ENCODE results near the gene SP7. TPM values are rescaled to one million over a fixed set of nuclear protein-coding genes. Genes with fewer than 3 reads are reported as not detected.

Gene SP7
- total RNA-seq, 1 donor from 2014 or later, result not detected

- Histone ChIP-seq H3K27me3 (ENCODE audit: control insufficient read depth in 3 of 3, insufficient read depth in 3 of 3, low read length in 3 of 3) (no peaks in the 10 kb centered on the region), H3K36me3 (ENCODE audit: control insufficient read depth in 3 of 3, insufficient read depth in 3 of 3, low read length in 3 of 3) (no peaks in the 10 kb centered on the region), H3K4me1 (ENCODE audit: control insufficient read depth in 3 of 3, insufficient read depth in 3 of 3, low read length in 3 of 3) (peaks cover 12 to 23% (median 20%) of the 10 kb centered on the region in 3 donors), H3K9me3 (ENCODE audit: control insufficient read depth in 3 of 3, low read length in 3 of 3) (no peaks in the 10 kb centered on the region), H3K9ac (ENCODE audit: low read depth in 1 of 3, low read length in 3 of 3) (no peak overlapping the region), H3K4me3 (ENCODE audit: low read length in 3 of 3) (no peak overlapping the region), H3K27ac (ENCODE audit: low read depth, low read length) (no peak overlapping the region)
Observed at GRCh38 chr12:53347905-53348304, 11.8 kb upstream of the SP7 start.

DNA sequence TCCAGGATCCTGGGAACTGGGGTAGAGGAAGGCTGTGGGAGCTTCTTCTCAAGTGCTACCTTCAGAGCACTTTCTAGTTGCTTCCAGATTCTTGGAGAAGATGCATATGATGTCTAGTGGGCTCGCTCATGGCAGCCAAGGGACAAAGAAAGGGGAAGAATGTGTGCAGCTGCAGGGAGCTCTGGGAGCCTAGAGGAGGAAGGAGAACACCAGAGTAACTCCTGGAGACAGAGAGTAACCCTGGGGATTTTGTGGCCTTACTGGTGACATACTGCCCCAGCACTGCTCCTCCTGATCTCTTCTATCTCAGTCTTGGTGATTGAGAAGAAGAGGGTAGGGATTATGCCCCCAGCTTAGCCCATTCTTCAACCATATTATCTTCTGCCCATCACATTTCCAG is 10.3 kb upstream of the SP7 start:
- no peaks in the 10 kb centered on the region for H3K36me3 ChIP-seq (ENCODE audit: control insufficient read depth in 3 of 3, insufficient read depth in 3 of 3, low read length in 3 of 3)
- no peaks in the 10 kb centered on the region for H3K27me3 ChIP-seq (ENCODE audit: control insufficient read depth in 3 of 3, insufficient read depth in 3 of 3, low read length in 3 of 3)
- H3K4me3 ChIP-seq (ENCODE audit: low read length in 3 of 3), result no peak overlapping the region
- H3K9ac ChIP-seq (ENCODE audit: low read depth in 1 of 3, low read length in 3 of 3), result no peak overlapping the region
- H3K27ac ChIP-seq (ENCODE audit: low read depth, low read length), result peak overlapping the region; percentile 73
- H3K4me1 ChIP-seq (ENCODE audit: control insufficient read depth in 3 of 3, insufficient read depth in 3 of 3, low read length in 3 of 3), result peaks cover 12 to 20% (median 18%) of the 10 kb centered on the region in 3 donors
- H3K9me3 ChIP-seq (ENCODE audit: control insufficient read depth in 3 of 3, low read length in 3 of 3), result no peaks in the 10 kb centered on the region

- Histone ChIP-seq H3K36me3 (ENCODE audit: control insufficient read depth in 3 of 3, insufficient read depth in 3 of 3, low read length in 3 of 3) (no peaks in the 10 kb centered on the region), H3K27ac (ENCODE audit: low read depth, low read length) (peak overlapping the region; percentile 73), H3K27me3 (ENCODE audit: control insufficient read depth in 3 of 3, insufficient read depth in 3 of 3, low read length in 3 of 3) (no peaks in the 10 kb centered on the region), H3K9ac (ENCODE audit: low read depth in 1 of 3, low read length in 3 of 3) (peak overlapping the region; percentile 38 to 45 (median 38)), H3K9me3 (ENCODE audit: control insufficient read depth in 3 of 3, low read length in 3 of 3) (no peaks in the 10 kb centered on the region), H3K4me3 (ENCODE audit: low read length in 3 of 3) (peak overlapping the region in 1 of 3 donors; percentile 80), H3K4me1 (ENCODE audit: control insufficient read depth in 3 of 3, insufficient read depth in 3 of 3, low read length in 3 of 3) (peaks cover 12 to 20% (median 18%) of the 10 kb centered on the region in 3 donors)
Observed at GRCh38 chr12:53345486-53346188, 9.5 kb upstream of the SP7 start.

GRCh38 chr12:53344824-53345485 is 8.8 kb upstream of the SP7 start:
- Histone ChIP-seq H3K4me3 (ENCODE audit: low read length in 3 of 3) (peak overlapping the region; percentile 80 to 84 (median 81)), H3K9me3 (ENCODE audit: control insufficient read depth in 3 of 3, low read length in 3 of 3) (no peaks in the 10 kb centered on the region), H3K27ac (ENCODE audit: low read depth, low read length) (peak overlapping the region; percentile 73), H3K4me1 (ENCODE audit: control insufficient read depth in 3 of 3, insufficient read depth in 3 of 3, low read length in 3 of 3) (peaks cover 12 to 20% (median 18%) of the 10 kb centered on the region in 3 donors), H3K27me3 (ENCODE audit: control insufficient read depth in 3 of 3, insufficient read depth in 3 of 3, low read length in 3 of 3) (no peaks in the 10 kb centered on the region), H3K36me3 (ENCODE audit: control insufficient read depth in 3 of 3, insufficient read depth in 3 of 3, low read length in 3 of 3) (no peaks in the 10 kb centered on the region), H3K9ac (ENCODE audit: low read depth in 1 of 3, low read length in 3 of 3) (peak overlapping the region; percentile 66 to 79 (median 74))

DNA sequence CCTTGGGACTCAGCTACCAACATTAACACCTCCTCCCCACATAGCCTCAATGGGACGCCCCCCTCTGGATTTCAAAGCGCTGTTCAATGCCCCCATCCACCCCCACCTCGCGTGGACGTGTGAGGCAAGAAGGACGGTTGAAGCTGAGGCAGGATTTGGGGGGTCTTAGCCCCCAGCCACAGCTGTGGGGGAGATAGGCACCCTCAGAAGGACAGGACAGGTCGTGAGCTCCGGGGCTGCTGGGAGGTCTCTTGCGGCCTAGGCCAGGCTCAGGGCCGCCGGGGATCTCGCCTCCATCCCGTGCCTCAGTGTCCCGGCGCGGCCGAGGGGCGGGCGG is 8.3 kb upstream of the SP7 start:
- Histone ChIP-seq H3K27me3 (ENCODE audit: control insufficient read depth in 3 of 3, insufficient read depth in 3 of 3, low read length in 3 of 3) (no peaks in the 10 kb centered on the region), H3K9me3 (ENCODE audit: control insufficient read depth in 3 of 3, low read length in 3 of 3) (no peaks in the 10 kb centered on the region), H3K4me1 (ENCODE audit: control insufficient read depth in 3 of 3, insufficient read depth in 3 of 3, low read length in 3 of 3) (peaks cover 12 to 20% (median 18%) of the 10 kb centered on the region in 3 donors), H3K27ac (ENCODE audit: low read depth, low read length) (no peak overlapping the region), H3K36me3 (ENCODE audit: control insufficient read depth in 3 of 3, insufficient read depth in 3 of 3, low read length in 3 of 3) (no peaks in the 10 kb centered on the region), H3K4me3 (ENCODE audit: low read length in 3 of 3) (peak overlapping the region; percentile 49 to 56 (median 54)), H3K9ac (ENCODE audit: low read depth in 1 of 3, low read length in 3 of 3) (peak overlapping the region in 2 of 3 donors; percentile 68 to 72)

- Histone ChIP-seq H3K27ac (ENCODE audit: low read depth, low read length) (no peak overlapping the region), H3K36me3 (ENCODE audit: control insufficient read depth in 3 of 3, insufficient read depth in 3 of 3, low read length in 3 of 3) (no peaks in the 10 kb centered on the region), H3K9ac (ENCODE audit: low read depth in 1 of 3, low read length in 3 of 3) (peak overlapping the region in 1 of 3 donors; percentile 72), H3K4me1 (ENCODE audit: control insufficient read depth in 3 of 3, insufficient read depth in 3 of 3, low read length in 3 of 3) (peaks cover 12 to 20% (median 18%) of the 10 kb centered on the region in 3 donors), H3K9me3 (ENCODE audit: control insufficient read depth in 3 of 3, low read length in 3 of 3) (no peaks in the 10 kb centered on the region), H3K27me3 (ENCODE audit: control insufficient read depth in 3 of 3, insufficient read depth in 3 of 3, low read length in 3 of 3) (no peaks in the 10 kb centered on the region), H3K4me3 (ENCODE audit: low read length in 3 of 3) (no peak overlapping the region)
Observed at GRCh38 chr12:53343969-53344368, 7.8 kb upstream of the SP7 start.

- H3K4me1 ChIP-seq (ENCODE audit: control insufficient read depth in 3 of 3, insufficient read depth in 3 of 3, low read length in 3 of 3), result peaks cover 12 to 20% (median 18%) of the 10 kb centered on the region in 3 donors
- H3K9me3 ChIP-seq (ENCODE audit: control insufficient read depth in 3 of 3, low read length in 3 of 3), result no peaks in the 10 kb centered on the region
- H3K36me3 ChIP-seq (ENCODE audit: control insufficient read depth in 3 of 3, insufficient read depth in 3 of 3, low read length in 3 of 3), result no peaks in the 10 kb centered on the region
- H3K27ac ChIP-seq (ENCODE audit: low read depth, low read length), result no peak overlapping the region
- H3K27me3 ChIP-seq (ENCODE audit: control insufficient read depth in 3 of 3, insufficient read depth in 3 of 3, low read length in 3 of 3), result peaks cover 4 to 5% (median 4%) of the 10 kb centered on the region in 3 donors
- no peak overlapping the region for H3K9ac ChIP-seq (ENCODE audit: low read depth in 1 of 3, low read length in 3 of 3)
- no peak overlapping the region for H3K4me3 ChIP-seq (ENCODE audit: low read length in 3 of 3)
Observed at GRCh38 chr12:53343449-53343848, 7.3 kb upstream of the SP7 start.

DNA sequence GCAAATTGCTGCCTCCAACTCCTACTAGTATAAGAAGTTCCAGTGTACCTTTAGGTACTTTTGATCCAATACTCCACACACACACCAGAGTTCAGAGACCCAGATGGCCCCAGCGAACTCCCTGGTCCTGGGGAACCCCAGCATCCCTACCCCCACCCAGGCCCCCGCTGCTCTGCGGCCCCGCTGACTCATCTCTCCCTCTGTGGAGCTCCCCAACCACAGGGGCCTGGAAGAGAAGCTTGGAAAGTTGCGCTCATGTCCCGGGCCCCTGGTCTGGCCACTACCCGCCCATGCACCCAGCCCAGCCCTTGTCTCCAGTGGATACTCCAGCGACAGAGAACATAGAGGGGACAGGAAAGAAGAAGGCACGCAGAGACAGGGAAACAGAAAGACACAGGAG is 4.2 kb upstream of the SP7 start:
- no peaks in the 10 kb centered on the region for H3K9me3 ChIP-seq (ENCODE audit: control insufficient read depth in 3 of 3, low read length in 3 of 3)
- peaks cover 25 to 31% (median 28%) of the 10 kb centered on the region in 3 donors for H3K27me3 ChIP-seq (ENCODE audit: control insufficient read depth in 3 of 3, insufficient read depth in 3 of 3, low read length in 3 of 3)
- no peaks in the 10 kb centered on the region for H3K36me3 ChIP-seq (ENCODE audit: control insufficient read depth in 3 of 3, insufficient read depth in 3 of 3, low read length in 3 of 3)
- no peak overlapping the region for H3K4me3 ChIP-seq (ENCODE audit: low read length in 3 of 3)
- H3K9ac ChIP-seq (ENCODE audit: low read depth in 1 of 3, low read length in 3 of 3), result no peak overlapping the region
- H3K27ac ChIP-seq (ENCODE audit: low read depth, low read length), result no peak overlapping the region
- peaks cover 7 to 10% (median 9%) of the 10 kb centered on the region in 3 donors for H3K4me1 ChIP-seq (ENCODE audit: control insufficient read depth in 3 of 3, insufficient read depth in 3 of 3, low read length in 3 of 3)

- no peak overlapping the region for H3K4me3 ChIP-seq (ENCODE audit: low read length in 3 of 3)
- no peaks in the 10 kb centered on the region for H3K36me3 ChIP-seq (ENCODE audit: control insufficient read depth in 3 of 3, insufficient read depth in 3 of 3, low read length in 3 of 3)
- H3K27me3 ChIP-seq (ENCODE audit: control insufficient read depth in 3 of 3, insufficient read depth in 3 of 3, low read length in 3 of 3), result peaks cover 25 to 42% (median 33%) of the 10 kb centered on the region in 3 donors
- peaks cover 0 to 2% (median 0%) of the 10 kb centered on the region in 3 donors for H3K4me1 ChIP-seq (ENCODE audit: control insufficient read depth in 3 of 3, insufficient read depth in 3 of 3, low read length in 3 of 3)
- H3K9me3 ChIP-seq (ENCODE audit: control insufficient read depth in 3 of 3, low read length in 3 of 3), result no peaks in the 10 kb centered on the region
- H3K27ac ChIP-seq (ENCODE audit: low read depth, low read length), result no peak overlapping the region
- H3K9ac ChIP-seq (ENCODE audit: low read depth in 1 of 3, low read length in 3 of 3), result no peak overlapping the region
Observed at GRCh38 chr12:53338916-53339315, 2.8 kb upstream of the SP7 start.

GRCh38 chr12:53338017-53338416 is 1.9 kb upstream of the SP7 start:
- peaks cover 0 to 2% (median 0%) of the 10 kb centered on the region in 3 donors for H3K4me1 ChIP-seq (ENCODE audit: control insufficient read depth in 3 of 3, insufficient read depth in 3 of 3, low read length in 3 of 3)
- peaks cover 25 to 47% (median 40%) of the 10 kb centered on the region in 3 donors for H3K27me3 ChIP-seq (ENCODE audit: control insufficient read depth in 3 of 3, insufficient read depth in 3 of 3, low read length in 3 of 3)
- H3K36me3 ChIP-seq (ENCODE audit: control insufficient read depth in 3 of 3, insufficient read depth in 3 of 3, low read length in 3 of 3), result no peaks in the 10 kb centered on the region
- H3K27ac ChIP-seq (ENCODE audit: low read depth, low read length), result no peak overlapping the region
- H3K9ac ChIP-seq (ENCODE audit: low read depth in 1 of 3, low read length in 3 of 3), result no peak overlapping the region
- no peaks in the 10 kb centered on the region for H3K9me3 ChIP-seq (ENCODE audit: control insufficient read depth in 3 of 3, low read length in 3 of 3)
- no peak overlapping the region for H3K4me3 ChIP-seq (ENCODE audit: low read length in 3 of 3)
